GM21786 (cell line): ENCODE results near the gene PES1.
"Not testable (repeated sequence)": the region's sequence is repeated elsewhere in the genome, so short reads cannot be mapped to it uniquely, and the experiment has no call there.

Source experiments
- ATAC-seq: cut with Tn5 transposase; IDR thresholded peaks from one replicate; pipeline ENCODE4 v1.9.1; 2021; ENCODE audit not compliant: unreplicated experiment

The PES1 gene

DNA sequence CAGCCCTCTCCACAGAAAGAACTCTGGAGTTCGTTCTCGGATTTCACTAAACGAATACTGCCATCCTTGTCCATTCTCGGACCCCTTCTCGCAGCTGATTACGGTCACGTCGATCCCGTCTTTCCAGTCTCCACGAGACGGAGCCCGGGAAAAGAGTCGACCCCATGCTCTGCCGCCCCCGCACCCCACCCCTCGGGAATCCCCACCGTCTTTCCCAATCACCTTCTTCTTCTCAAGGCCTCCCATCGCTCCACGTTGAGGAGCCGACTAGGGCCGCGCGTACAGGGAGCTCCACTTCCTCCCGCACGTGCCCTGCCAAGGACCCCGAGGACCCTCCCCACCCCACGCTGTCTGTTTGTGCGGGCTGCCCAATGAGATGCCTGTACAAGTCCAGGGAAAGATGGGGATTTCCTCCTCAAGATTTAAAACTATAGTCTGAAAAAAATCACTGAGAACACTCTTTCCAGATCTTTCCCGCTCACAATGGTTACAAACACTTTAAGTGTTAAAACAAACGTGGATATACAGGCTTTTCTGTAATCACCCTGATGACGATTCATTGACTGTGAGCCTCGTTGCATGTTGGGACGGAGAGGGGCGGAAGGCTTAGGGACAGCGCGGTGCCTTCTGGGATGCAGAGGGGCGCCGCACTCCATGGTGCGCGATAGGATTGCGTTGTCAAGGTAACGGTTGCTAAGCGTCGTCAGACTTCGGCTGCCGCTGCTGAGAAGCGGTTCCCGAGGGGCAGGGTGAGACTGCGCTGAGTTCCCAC lies at the start of gene PES1:
Gene PES1 (minus strand): TSS at position 323 of the 772 bp plus-strand sequence. CDS start 77 bp downstream, at position 246.
- peak; percentile 96 for ATAC-seq

DNA sequence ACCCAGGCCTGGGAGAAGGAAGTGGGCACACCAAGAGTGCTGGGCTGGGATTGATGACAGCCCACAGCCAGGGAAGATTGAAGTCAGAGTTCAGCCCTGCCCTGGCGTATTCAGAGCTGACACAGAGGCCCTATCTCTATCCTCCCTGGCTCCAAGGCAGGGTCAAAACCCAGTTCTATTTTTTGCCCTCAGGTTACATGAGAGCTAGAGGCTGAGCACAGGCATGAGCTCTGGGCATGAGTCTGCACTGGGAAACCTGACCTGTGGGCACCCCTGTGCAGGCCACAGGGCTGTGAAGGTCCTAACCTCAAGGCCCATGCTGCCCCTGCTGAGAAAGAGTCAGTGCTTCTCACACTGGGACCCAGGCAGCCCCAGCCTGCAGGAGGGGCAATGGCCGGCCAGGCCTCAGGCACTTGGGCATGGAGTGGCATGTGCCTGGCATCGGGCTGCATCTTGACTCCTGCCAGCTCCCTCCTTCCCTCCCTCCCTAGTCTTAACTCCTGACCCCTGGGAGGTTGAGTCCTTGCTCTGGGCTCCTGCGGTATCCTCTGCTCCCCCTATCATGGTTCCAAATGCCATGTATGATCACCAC lies 49.2 kb upstream of the PES1 start:
- ATAC-seq: no peak

DNA sequence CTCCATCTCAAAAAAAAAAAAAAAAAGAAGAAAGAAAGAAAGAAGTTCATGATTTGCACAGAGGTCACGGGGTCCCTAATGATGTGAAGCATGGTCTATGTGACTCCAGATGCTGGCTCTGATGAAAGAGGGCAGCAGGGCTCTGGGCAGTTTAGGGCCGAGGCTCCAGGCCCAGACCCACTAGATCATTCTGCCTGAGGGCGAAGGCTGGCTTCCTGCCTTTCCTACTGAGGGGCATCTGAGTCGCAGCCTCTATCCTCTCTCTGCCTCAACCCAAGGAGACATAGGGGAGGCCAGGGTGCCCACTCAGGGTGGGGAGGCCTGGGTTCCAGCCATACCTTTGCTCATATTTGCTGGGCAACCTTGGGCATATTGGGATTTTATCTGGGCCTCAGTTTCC lies 48.7 kb upstream of the PES1 start:
- no peak for ATAC-seq

DNA sequence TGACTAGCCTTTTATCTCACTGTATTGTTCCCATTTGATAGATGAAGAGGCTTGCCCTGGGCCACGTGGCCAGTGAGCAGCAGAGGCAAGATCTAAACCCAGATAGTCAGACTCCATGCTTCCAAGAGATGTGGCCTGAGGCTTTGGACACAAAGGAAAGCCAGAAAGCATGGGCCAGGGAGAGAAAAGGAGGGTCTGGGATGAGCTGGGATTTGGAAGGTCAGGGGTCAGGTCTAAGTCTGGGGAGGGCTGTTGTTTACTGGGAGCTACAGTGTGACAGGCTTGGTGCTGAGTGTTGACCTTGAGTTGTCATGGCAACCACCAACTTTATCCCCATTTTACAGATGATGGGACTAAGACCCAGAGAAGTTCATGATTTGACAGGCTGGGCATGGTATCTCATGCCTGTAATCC lies 46.0 kb upstream of the PES1 start:
- no peak for ATAC-seq

DNA sequence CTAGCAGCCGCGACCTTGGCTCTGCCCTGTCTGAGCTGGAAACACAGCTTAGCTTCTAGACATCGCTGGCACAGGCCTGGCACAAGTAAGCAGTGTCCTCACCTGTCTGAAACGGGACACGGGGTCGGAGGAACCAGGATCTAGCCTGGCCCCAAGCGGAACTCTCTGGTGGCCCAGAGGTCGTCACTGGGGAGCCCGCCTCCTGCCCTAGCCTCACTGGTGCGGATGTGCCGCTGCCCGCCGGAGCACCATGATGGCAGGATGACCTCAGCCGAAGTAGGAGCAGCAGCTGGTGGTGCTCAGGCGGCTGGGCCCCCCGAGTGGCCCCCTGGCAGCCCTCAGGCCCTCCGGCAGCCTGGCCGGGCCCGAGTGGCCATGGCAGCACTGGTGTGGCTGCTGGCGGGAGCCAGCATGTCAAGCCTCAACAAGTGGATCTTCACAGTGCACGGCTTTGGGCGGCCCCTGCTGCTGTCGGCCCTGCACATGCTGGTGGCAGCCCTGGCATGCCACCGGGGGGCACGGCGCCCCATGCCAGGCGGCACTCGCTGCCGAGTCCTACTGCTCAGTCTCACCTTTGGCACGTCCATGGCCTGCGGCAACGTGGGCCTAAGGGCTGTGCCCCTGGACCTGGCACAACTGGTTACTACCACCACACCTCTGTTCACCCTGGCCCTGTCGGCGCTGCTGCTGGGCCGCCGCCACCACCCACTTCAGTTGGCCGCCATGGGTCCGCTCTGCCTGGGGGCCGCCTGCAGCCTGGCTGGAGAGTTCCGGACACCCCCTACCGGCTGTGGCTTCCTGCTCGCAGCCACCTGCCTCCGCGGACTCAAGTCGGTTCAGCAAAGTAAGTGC lies 44.7 kb upstream of the PES1 start:
- no peak for ATAC-seq

DNA sequence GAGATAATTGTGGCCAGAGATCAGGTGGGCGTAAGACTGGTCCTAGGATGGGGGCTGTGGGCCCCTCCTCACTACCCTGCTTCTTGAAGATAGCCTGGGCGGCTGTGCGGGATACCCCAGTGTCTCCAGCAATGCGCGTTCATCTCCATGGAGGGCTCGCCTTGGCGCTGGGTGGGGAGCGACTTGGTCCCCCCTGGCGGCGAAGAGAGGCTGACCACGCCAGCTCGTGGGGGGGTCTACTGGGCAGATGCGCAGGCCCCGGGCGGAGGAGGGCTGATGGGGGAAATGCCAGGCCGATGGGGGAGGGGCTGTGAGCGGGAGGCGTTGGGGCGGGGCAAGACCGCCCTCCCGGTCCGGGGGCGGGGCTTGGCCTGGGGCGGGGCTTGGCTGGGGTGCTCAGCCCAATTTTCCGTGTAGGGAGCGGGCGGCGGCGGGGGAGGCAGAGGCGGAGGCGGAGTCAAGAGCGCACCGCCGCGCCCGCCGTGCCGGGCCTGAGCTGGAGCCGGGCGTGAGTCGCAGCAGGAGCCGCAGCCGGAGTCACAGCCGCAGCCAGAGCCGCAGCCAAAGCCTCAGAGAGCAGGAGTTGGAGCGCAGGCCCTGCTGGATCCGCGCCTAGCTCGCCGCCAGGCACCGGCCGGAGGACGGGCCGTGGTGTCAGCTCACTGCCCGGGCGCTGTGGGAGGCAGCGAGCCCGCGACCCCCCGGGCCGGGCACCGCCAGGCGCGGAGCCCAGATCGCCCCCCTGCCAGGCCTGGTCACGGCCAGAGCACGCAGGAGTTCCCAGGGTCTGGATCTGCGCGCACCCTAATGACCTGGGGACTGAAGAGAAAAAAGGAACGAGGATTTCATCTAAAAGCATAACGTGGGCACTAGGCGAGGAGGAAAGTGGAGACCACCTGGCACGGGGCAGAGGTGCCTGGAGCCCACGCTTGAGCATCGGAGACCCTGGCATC lies 43.8 kb upstream of the PES1 start, which contains the start of gene SLC35E4:
Gene SLC35E4 (plus strand): TSS at position 509 of the 953 bp plus-strand sequence. CDS start 670 bp downstream, outside the sequence.
- ATAC-seq: peak; percentile 67

DNA sequence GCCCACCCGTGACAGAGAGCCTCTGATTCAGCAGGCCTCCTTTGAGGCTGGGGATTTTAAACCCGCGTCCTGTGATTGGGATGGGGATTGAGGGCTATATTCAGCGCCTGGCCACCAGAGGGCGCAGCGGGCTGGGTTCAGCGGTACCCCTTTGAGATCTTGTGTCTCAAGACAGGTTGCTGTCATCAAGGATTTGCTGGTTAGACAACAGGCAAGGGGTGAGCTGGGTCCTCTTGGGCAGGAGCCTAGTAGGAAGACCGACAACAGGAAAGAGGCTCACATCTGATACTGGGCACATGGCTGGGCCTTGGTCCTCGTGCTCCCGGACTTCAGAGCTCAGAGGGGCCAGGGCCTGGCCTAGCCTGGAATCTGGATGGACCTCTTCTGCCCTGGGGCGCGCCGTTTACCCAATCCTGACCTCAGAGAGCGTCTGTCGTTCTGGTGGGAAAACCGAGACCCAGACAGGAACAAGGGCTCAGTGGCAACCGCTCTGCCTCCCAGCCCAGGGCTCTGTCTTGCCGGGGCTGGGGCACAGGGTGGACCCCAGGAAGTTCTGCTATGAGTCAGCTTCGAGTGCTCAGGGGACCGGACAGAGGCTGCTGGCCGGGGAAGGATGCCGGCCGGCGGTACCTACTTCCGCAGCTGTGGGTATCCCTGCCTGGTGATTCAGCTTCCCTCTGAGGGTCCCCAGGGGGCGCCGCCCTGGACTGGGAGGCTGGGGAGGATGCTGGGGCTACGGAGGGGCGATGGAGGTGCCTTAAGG lies 42.9 kb upstream of the PES1 start:
- peak; percentile 39 for ATAC-seq

DNA sequence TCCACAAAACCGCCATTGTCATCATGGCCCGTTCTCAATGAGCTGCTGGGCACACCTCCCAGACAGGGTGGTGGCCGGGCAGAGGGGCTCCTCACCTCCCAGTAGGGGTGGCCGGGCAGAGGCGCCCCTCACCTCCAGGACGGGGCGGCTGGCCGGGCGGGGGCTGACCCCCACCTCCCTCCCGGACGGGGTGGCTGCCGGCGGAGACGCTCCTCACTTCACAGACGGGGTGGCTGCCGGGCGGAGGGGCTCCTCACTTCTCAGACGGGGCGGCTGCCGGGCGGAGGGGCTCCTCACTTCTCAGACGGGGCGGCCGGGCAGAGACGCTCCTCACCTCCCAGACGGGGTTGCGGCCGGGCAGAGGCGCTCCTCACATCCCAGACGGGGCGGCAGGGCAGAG lies 39.8 kb upstream of the PES1 start:
- not testable (repeated sequence) for ATAC-seq

DNA sequence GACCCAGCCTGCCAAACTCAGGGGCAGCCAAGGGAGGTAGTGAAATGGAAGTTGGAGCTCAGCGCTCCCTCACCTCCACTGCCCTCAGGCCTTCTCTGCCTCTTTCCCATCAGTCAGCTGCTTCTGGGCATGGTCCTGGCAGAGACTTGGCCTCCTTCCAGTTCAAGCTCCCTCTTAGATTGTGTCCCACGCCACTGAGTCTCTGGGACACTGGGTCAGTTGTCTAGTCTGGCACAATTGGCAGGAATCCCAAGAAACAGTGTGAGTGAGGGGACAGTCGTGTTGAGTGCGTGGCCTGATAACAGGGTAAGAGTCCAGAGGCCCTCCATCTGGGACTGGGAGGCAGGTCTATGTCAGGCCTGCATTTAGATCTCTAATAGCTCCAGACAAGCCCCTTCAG lies 36.8 kb upstream of the PES1 start:
- no peak for ATAC-seq

DNA sequence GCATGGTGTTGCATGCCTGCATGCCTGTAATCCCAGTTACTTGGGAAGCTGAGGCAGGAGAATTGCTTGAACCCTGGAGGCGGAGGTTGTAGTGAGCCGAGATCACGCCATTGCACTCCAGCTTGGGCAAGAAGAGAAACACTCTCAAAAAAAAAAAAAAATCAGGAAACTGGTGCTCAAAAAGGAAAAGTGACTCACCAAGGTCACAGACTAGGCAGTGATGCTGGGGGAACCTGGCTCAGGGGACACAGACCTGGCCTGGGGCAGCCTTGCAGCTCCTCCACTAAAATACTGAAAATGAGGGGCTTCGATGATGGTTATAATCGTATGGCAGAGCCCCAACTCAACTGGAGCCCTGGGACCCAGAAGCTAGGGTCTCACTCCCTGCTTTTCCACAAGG lies 35.8 kb upstream of the PES1 start:
- ATAC-seq: no peak

DNA sequence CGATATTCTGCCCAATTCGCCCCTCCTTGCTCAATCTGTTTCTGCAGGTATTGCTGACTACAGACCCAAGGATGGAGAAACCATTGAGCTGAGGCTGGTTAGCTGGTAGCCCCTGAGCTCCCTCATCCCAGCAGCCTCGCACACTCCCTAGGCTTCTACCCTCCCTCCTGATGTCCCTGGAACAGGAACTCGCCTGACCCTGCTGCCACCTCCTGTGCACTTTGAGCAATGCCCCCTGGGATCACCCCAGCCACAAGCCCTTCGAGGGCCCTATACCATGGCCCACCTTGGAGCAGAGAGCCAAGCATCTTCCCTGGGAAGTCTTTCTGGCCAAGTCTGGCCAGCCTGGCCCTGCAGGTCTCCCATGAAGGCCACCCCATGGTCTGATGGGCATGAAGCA lies 34.7 kb upstream of the PES1 start:
- no peak for ATAC-seq

DNA sequence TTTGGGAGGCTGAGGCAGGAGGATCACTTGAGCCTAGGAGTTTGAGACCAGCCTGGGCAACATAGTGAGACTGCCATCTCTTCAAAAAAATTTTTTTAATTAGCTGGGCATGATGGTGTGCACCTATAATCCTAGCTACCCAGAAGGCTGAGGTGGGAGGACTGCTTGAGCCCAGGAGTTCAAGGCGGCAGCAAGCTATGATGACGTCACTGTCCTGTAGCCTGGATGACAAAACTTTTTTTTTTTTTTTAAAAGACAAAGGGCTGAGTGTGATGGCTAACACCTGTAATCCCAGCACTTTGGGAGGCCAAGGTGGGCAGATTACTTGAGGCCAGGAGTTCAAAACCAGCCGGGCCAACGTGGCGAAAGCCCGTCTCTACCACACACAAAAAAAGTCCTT lies 28.2 kb upstream of the PES1 start:
- ATAC-seq: not testable (repeated sequence)

DNA sequence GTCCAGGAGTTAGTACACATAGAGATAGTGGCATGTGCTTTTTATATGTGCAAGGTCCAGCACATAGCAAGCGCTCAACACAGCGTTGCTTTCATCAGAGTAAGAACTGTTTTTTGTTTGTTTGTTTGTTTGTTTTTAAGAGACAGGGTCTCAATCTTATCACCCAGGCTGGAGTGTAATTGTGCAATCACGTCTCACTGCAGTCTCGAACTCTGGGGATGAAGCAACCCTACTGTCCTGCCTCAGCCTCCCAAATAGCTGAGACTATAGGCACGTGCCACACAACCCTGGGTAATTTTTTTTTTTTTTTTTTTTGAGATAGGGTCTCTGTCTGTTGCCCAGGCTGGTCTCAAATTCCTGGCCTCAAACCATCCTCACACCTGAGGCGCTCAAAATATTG lies 26.1 kb upstream of the PES1 start:
- no peak for ATAC-seq

DNA sequence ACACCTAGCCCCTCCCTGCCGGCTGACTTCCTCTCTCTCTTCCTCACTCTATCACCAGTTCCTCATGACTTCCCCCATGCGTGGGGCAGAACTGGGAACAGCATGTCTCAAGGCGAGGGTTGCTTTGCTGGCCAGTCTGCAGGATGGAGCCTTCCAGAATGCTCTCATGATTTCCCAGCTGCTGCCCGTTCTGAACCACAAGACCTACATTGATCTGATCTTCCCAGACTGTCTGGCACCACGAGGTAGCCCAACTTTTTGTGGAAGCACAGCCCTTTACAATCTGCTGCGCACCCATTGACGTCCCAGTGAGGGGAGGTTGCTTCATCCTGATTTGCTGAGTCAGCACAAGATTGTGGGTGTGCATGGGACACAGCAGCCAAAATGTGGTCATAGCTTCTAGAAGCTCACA lies 23.8 kb upstream of the PES1 start:
- no peak for ATAC-seq

DNA sequence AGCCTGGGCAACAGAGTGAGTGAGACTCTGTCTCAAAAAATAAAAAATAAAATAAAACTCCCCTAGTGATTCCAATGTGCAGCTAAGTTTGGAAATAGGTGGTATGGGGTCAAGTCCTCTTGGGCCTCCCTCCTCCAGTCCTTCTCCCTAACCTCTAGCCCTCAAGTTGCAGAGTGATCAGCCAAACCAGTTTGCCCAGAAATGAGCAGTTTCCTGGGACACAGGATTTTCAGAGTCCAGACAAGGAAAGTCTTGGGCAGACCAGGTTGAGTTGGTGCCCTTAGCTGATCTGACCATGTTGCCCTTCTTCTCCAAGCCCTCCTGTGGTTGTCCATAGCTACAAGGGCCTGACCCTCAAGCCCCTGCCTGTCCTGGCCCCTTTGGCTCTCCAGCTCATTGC lies 23.2 kb upstream of the PES1 start:
- no peak for ATAC-seq

DNA sequence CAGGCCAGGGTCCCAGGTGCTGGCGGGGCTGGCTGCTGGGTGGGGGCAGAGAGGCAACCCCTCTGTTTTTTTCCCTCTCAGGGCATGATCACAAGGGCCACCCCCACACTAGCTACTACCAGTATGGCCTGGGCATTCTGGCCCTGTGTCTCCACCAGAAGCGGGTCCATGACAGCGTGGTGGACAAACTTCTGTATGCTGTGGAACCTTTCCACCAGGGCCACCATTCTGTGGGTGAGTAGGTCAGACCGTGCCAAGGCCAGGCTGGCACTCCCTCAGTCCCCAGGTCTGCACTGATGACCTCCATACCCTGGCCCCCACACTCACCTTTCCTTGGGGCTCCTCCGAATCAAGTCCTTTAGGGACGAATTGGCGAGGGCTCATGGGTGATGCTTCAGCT lies 22.6 kb upstream of the PES1 start:
- ATAC-seq: no peak

DNA sequence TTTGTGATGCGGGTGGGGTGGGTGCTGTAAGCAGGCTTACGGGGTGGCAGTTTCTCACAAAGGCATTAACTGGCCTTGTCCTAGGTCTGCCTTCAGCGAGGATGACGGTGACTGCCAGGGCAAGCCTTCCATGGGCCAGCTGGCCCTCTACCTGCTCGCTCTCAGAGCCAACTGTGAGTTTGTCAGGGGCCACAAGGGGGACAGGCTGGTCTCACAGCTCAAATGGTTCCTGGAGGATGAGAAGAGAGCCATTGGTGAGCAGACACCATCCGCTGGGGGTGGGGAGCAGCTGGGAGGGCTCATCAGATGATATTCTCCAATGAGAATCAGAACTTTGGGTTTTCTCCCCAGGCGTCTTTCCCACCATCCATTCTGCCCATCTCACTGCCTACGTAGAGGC lies 21.1 kb upstream of the PES1 start:
- ATAC-seq: no peak

DNA sequence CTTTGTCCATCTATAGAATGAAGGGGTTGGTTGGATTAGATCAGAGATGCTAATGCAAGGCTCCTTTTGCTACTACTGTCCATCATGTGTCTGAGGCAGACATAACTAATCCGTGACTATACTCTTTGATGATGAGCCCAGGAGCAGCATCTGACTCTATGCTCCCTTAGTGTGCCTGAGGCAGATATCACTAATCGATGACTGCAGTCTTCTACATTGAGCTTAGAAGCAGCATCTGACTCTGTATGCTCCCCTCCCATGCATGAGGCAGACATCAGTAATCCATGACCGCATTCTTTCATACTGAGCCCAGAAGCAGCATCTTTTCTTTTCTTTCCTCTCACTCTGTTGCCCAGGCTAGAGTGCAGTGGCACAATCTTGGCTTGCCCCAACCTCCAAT lies 19.5 kb upstream of the PES1 start:
- no peak for ATAC-seq

DNA sequence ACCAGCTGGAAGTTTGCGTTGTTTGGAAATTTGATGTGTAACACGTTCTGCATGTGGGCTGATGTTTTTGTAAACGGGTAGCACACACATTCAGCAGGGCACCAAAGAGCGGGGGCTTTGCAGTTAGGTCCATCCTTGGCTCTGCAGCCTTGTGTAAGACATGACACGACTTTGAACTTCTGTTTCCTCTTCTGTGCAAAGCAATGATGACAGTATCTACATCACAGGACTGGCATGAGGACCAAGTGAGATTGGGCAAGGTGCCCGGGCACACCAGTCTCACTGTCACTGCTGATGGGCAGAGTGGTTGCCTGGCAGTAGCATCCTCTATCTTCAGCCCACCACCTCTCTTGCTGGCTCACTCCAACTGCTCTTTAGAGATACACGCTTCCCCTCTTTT lies 18.6 kb upstream of the PES1 start:
- ATAC-seq: no peak
